Stimulated activated effector memory CD8-positive, alpha-beta T cell treated with anti-CD3 and anti-CD28 coated beads, Interleukin-12 subunit alpha, Interleukin-12 subunit beta, amount 100 ng/mL, for 72 hours (primary cell): ENCODE measurements around the gene RILPL2.
A peak's percentile ranks its signal among the peaks of the same experiment; 100 is the strongest.
"Not testable (repeated sequence)": the region's sequence is repeated elsewhere in the genome, so short reads cannot be mapped to it uniquely, and the experiment has no call there.

Source experiments
- ATAC-seq: fragments of 150-1000 bp; cut with Tn5 transposase; 2 replicates; pipeline ENCODE4 v1.10.0; 2021
- DNase-seq, 2 donors: peaks; one replicate each; pipeline ENCODE4 v3.0.0; 2021 to 2022; ENCODE audit warnings: low spot score in 2 of 2
- H3K27ac Mint-ChIP-seq: one replicate; pipeline ENCODE4 v1.8.0; 2022; ENCODE audit warnings: mild to moderate bottlenecking, mixed read lengths
- H3K36me3 Mint-ChIP-seq: one replicate; pipeline ENCODE4 v1.8.0; 2022; ENCODE audit warnings: mild to moderate bottlenecking, mixed read lengths
- H3K4me1 Mint-ChIP-seq: one replicate; pipeline ENCODE4 v1.8.0; 2022; ENCODE audit warnings: mixed read lengths
- H3K4me3 Mint-ChIP-seq: one replicate; pipeline ENCODE4 v1.8.0; 2022; ENCODE audit warnings: mild to moderate bottlenecking, mixed read lengths
- H3K9me3 Mint-ChIP-seq: one replicate; pipeline ENCODE4 v1.8.0; 2022; ENCODE audit warnings: mixed read lengths

The RILPL2 gene

DNA sequence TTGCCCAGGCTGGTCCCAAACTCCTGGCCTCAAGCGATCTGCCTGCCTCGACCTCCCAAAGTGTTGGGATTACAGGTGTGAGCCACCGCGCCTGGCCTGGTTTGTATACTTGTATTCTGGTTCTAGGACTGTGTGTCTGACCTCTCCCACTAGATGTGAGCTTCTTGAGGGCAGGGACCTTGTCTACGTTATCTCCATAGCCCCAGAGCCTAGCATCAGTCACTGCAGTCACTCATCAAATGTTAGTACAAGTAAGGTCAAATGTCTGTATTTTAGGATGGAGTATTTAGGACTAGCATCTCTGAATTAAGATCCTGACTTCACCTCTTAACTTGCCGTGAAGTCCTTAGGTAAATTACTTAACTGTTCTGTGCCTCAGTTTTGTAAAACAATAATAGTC lies 2.9 kb downstream of the RILPL2 start:
- peaks cover 55% of the 10 kb centered on the region for H3K4me1 Mint-ChIP-seq
- DNase-seq = no peak
- no peaks in the 10 kb centered on the region for H3K9me3 Mint-ChIP-seq
- H3K27ac Mint-ChIP-seq = peak overlapping the region; percentile 87
- H3K36me3 Mint-ChIP-seq = peaks cover 52% of the 10 kb centered on the region
- peak overlapping the region; percentile 98 for H3K4me3 Mint-ChIP-seq
- no peak for ATAC-seq

DNA sequence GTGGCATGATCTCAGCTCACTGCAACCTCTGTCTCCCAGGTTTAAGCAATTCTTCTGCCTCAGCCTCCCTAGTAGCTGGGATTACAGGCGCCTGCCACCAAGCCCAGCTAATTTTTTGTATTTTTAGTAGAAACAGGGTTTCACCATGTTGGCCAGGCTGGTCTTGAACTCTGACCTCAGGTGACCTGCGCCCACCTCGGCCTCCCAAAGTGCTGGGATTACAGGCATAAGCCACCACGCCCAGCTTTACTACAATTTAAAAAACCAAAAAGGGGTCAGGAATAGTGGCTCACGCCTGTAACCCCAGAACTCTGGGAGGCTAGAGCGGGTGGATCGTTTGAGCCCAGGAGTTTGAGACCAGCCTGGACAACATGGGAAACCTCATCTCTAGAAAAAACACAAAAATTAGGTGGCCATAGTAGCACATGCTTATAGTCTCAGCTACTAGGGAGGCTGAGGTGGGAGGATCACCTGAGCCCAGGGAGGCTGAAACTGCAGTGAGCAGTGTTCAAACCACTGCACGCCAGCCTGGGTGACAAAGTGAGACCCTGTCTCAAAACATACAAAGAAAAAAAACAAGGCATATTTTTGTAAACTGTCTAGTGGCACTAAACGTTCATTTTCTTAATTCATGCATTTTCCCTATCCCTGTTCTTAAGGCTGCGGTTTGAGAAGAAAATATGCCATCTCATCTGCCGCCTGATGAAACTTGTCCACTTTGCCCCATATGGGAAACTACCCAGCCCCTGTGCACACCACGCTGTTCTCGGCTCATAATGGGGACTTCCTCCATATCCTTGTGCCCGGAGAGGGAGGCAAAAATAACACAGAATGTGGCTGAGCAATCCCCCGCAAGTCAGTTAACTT lies 4.3 kb downstream of the RILPL2 start:
- H3K36me3 Mint-ChIP-seq = peaks cover 66% of the 10 kb centered on the region
- DNase-seq (peak in 1 of 2 donors; percentile 69), ATAC-seq (peak; percentile 35)
- peak overlapping the region; percentile 87 for H3K27ac Mint-ChIP-seq
- H3K4me3 Mint-ChIP-seq = peak overlapping the region; percentile 98
- peaks cover 66% of the 10 kb centered on the region for H3K4me1 Mint-ChIP-seq
- H3K9me3 Mint-ChIP-seq = not testable (repeated sequence)

DNA sequence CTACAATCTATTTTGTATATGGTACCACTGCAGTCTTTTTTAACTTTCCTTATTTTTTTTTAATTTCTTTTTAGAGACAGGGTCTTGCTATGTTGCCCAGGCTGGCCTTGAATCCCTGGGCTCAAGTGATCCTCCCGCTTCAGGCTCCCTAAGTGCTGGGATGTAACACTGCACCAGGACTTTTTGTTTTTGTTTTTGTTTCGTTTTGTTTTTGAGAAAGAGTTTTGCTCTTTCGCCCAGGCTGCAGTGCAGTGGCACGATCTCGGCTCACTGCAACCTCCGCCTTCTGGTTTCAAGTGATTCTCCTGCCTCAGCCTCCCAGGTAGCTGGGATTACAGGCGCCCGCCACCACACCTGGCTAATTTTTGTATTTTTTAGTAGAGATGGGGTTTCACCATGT lies 7.4 kb downstream of the RILPL2 start:
- peak overlapping the region; percentile 51 for H3K4me3 Mint-ChIP-seq
- not testable (repeated sequence) for H3K9me3 Mint-ChIP-seq, ATAC-seq, DNase-seq
- peak overlapping the region; percentile 78 for H3K27ac Mint-ChIP-seq
- peaks cover 54% of the 10 kb centered on the region for H3K4me1 Mint-ChIP-seq
- peaks cover 77% of the 10 kb centered on the region for H3K36me3 Mint-ChIP-seq

DNA sequence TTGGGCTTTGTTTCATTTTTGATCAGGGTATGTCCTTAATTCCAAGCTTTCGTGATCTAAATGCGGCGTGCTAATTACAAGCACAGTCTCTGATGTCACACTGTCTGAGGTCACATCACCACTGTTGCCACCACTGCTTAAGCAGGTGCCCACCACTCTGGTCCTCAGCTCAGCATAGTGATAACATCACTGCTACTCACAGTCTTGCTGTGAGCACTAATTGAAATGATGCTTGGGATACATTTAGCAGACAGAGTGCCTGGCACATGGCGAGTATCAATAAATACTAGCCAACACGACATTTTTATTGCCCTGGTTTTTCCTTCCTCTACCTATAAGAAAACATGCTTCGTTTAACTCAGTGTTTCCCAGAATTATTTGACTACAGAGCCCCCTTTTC lies 7.9 kb downstream of the RILPL2 start:
- ATAC-seq (no peak), DNase-seq (no peak)
- peak overlapping the region; percentile 51 for H3K4me3 Mint-ChIP-seq
- H3K9me3 Mint-ChIP-seq = no peaks in the 10 kb centered on the region
- peaks cover 82% of the 10 kb centered on the region for H3K36me3 Mint-ChIP-seq
- H3K27ac Mint-ChIP-seq = peak overlapping the region; percentile 78
- peaks cover 49% of the 10 kb centered on the region for H3K4me1 Mint-ChIP-seq

DNA sequence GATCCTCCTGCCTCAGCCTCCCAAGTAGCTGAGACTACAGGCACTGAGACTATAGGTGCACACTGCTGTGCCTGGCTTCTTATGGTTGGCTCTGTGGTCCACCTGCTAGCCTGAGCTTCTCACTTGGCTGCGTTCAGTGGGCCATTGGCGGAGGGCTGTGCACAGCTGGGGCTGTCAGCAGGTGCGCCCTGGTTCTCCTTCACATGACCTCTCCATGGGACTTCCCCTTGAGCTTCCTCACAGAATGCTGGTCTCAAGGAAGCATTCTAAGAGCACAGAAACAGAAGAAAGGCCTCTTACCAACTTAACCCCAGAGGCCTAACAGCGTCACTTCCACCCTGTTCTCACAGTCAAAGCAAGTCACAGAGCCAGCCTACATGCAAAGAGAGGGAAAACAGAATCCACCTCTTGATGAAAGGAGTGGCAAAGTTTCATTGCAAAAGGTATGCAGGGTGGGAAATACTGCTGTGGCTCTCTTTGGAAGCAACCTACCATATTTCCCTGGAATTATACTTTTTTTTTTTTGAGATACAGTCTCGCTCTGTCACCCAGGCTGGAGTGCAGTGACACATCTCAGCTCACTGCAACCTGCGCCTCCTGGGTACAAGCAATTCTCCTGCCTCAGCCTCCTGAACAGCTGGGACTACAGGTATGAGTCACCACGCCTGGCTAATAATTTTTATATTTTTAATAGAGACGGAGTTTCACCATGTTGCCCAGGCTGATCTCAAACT lies 9.3 kb downstream of the RILPL2 start:
- H3K4me1 Mint-ChIP-seq = peaks cover 35% of the 10 kb centered on the region
- H3K9me3 Mint-ChIP-seq = no peaks in the 10 kb centered on the region
- H3K4me3 Mint-ChIP-seq = peak overlapping the region; percentile 51
- ATAC-seq (peak; percentile 78), DNase-seq (peak in 1 of 2 donors; percentile 66)
- H3K36me3 Mint-ChIP-seq = peaks cover 89% of the 10 kb centered on the region
- H3K27ac Mint-ChIP-seq = peak overlapping the region; percentile 78

DNA sequence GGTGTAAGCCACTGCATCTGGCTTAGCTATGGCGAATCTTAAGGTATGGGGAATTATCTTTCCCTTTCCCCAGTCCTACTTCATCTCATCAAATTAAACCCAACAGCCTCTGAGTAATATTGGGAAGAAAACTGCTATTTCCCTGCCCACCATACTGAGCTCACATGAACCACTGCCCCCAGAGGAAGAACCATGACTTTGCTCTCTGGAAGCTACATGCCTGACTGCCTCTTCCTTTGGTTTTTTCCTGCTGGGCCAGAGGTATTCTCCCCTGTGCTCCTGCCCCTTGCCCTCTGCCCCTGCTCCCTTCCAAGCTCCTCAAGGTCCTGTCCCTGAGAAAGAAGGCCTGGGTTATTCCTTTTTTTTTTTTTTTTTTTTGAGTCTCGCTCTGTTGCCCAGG lies 15.2 kb downstream of the RILPL2 start:
- Mint-ChIP-seq H3K36me3 (peaks cover 94% of the 10 kb centered on the region), H3K4me1 (no peaks in the 10 kb centered on the region), H3K9me3 (no peaks in the 10 kb centered on the region), H3K27ac (no peak overlapping the region), H3K4me3 (no peak overlapping the region)
- ATAC-seq (no peak), DNase-seq (no peak)

DNA sequence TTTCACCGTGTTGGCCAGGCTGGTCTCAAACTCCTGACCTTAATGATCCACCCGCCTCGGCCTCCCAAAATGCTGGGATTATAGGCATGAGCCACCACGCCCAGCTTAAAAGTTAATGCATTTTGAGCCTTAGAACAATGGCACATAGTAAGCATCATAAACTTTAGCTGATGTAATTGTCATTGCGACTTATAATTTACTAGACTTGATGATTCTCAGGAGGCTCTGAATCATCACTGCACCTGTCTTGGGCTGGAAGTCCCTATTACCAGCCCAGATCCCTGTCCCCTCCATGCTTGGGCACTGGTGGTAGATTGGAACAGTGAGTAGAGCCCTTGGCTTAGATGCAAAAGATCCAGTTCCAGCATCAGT lies 26.5 kb downstream of the RILPL2 start:
- Mint-ChIP-seq H3K9me3 (no peaks in the 10 kb centered on the region), H3K4me1 (no peaks in the 10 kb centered on the region), H3K4me3 (no peak overlapping the region), H3K27ac (no peak overlapping the region), H3K36me3 (peaks cover 83% of the 10 kb centered on the region)
- no peak for ATAC-seq
- DNase-seq = no peak

DNA sequence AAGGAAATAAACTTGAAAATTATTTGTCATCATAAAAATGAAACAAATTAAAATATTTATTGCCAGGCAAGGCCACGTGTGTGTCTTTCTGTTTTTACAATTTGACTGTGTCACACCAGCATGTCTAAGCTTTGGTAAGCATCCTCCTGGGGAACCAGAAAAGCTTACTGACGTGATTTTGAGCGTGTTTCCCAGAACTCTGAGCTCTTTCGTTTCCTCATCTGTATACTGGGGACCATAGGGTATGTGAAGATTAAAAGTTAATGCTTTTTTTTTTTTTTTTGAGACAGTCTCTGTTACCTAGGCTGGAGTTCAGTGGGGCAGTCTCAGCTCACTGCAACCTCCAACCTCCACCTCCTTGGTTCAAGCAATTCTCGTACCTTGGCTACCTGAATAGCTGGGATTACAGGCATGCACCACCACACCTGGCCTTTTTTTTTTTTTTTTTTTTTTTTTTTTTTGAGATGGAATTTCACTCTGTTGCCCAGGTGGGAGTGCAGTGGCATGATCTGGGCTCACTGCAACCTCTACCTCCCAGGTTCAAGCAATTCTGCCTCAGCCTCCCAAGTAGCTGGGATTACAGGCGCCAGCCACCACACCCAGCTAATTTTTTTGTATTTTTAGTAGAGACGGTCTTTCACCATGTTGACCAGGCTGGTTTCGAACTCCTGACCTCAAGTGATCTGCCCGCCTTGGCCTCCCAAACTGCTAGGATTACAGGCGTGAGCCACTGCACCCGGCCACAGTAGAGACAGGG lies 27.0 kb downstream of the RILPL2 start:
- not testable (repeated sequence) for ATAC-seq, H3K4me1 Mint-ChIP-seq, H3K9me3 Mint-ChIP-seq, DNase-seq, H3K4me3 Mint-ChIP-seq, H3K27ac Mint-ChIP-seq
- H3K36me3 Mint-ChIP-seq = peaks cover 85% of the 10 kb centered on the region

DNA sequence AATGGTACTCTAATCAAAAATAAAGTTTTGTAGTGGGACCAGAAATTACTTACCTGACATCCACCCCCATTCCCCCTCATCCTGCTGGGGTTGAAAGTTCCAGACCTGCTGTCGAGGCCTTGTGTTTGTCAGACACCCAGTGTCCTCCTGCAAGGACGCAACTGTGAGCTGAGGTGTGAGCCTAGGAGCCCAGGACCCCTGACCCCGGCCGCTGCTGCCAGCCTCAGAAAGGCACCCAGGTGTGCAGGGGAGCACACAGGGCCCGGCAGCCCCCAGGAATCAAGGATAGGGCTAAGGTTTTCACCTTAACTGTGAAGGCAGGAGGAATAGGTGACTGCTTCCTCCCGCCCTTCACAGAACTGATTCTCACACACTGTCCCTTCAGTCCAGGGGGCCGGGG lies 27.9 kb downstream of the RILPL2 start:
- H3K9me3 Mint-ChIP-seq, H3K4me3 Mint-ChIP-seq, DNase-seq, H3K27ac Mint-ChIP-seq, H3K4me1 Mint-ChIP-seq, ATAC-seq: not testable (repeated sequence)
- peaks cover 89% of the 10 kb centered on the region for H3K36me3 Mint-ChIP-seq

DNA sequence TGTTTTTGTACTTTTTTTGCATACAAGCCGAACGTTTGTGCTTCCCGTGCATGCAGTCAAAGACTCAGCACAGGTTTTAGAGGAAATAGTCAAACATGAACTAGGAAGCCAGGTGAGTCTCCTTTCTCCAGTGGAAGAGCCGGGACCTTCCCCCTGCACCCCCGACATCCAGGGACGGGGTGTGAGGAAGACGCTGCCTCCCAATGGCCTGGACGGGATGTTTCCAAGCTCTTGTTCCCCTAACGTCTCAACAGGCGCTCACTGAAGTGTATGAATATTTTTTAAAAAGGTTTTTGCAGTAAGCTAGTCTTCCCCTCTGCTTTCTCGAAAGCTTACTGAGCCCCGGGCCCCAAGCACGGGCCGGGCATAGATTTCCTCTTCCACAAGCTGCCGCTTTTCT lies 28.6 kb downstream of the RILPL2 start:
- not testable (repeated sequence) for H3K4me3 Mint-ChIP-seq, DNase-seq, H3K9me3 Mint-ChIP-seq, H3K27ac Mint-ChIP-seq, H3K4me1 Mint-ChIP-seq, ATAC-seq
- H3K36me3 Mint-ChIP-seq = peaks cover 89% of the 10 kb centered on the region

DNA sequence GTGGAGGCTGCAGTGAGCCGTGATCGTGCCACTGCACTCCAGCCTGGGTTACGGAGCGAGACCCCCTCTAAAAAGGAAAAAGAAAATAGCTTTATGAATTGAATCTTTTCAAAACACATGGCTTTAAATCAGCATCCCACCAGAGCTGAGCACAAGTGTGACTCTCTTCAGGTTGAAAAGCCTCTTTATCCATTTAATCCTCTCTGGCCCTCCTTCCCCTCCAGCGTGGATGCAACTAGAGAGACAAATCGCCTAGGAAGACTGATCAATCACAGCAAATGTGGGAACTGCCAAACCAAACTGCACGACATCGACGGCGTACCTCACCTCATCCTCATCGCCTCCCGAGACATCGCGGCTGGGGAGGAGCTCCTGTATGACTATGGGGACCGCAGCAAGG lies 29.2 kb downstream of the RILPL2 start:
- not testable (repeated sequence) for H3K27ac Mint-ChIP-seq, H3K4me3 Mint-ChIP-seq, DNase-seq, H3K9me3 Mint-ChIP-seq, ATAC-seq
- peaks cover 89% of the 10 kb centered on the region for H3K36me3 Mint-ChIP-seq
- H3K4me1 Mint-ChIP-seq = peaks cover 11% of the 10 kb centered on the region

DNA sequence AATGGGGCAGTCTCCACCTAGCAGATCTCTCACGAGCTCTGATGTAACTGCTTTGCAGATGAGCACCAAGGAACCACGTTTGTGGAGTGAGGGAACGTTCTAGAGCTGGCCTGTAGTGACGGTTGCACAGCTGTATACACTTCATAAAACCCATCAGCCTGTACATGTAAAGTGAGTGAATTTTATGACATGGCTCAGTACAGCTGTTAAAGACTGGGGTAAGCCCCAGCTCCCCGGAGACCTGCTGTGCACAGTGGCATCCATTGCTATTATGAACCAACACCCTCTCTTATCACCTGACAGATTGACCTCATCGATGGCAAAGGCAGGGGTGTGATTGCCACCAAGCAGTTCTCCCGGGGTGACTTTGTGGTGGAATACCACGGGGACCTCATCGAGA lies 31.9 kb downstream of the RILPL2 start:
- peaks cover 14% of the 10 kb centered on the region for H3K4me1 Mint-ChIP-seq
- H3K36me3 Mint-ChIP-seq = peaks cover 100% of the 10 kb centered on the region
- no peaks in the 10 kb centered on the region for H3K9me3 Mint-ChIP-seq
- ATAC-seq (no peak), DNase-seq (no peak)
- H3K4me3 Mint-ChIP-seq = no peak overlapping the region
- H3K27ac Mint-ChIP-seq = no peak overlapping the region

DNA sequence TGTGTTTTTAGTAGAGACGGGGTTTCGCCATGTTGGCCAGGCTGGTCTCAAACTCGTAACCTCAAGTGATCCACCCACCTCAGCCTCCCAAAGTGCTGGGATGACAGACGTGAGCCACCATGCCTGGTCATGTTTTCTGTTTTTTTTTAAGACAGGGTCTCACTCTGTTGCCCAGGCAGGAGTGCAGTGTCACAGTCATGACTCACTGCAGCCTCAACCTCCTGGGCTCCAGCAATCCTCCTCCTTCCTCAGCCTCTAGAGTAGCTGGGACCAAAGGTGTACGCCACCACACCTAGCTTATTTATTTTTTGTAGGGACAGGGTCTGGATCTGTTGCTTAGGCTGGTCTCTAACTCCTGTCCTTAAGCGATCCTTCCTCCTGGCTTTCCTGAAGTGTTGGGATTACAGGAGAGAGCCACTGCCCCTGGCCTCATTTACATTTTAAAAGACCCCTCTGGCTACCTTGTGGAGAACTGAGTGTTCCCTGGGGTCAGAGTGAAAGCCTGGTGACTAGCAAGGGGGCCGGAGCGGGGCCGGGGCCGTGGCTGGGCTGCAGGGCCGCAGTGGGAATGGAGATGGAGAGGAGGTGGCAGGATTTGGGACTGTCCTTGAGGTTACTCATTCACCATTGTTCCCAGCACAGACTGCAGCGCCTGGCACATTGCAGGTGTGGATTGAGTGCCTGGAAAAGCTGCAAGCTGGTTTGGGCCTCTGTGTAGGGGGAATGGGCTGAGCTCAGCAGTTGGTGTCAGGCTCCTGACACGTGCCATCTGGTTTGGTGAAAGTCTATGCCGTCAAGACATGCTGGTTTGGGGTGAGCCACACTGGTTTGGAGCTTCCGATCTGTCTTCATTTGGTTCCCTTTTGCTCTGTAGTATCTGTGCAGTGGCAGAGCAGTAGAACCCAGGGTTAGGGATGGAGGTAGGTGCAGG lies 34.5 kb downstream of the RILPL2 start:
- Mint-ChIP-seq H3K4me1 (peaks cover 23% of the 10 kb centered on the region), H3K27ac (peak overlapping the region; percentile 82), H3K9me3 (no peaks in the 10 kb centered on the region), H3K4me3 (no peak overlapping the region), H3K36me3 (peaks cover 96% of the 10 kb centered on the region)
- DNase-seq (no peak), ATAC-seq (no peak)

DNA sequence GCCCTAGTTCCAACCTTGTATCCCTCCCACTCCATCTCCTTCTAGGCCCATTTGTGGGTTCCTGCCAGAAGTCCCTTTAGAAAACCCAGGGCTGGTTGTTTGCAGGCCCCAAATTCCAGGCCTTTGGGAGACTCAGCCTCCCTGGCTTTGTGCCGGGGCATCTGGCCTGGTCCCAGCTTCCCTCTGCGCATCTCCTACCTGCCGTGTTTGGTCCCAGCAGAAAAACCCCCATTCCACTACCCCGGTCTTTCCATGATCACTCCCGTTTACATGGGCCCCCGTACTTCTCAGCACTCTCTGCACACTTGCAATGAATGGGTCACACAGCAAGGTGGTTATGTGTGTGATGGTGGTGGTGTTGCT lies 37.2 kb downstream of the RILPL2 start:
- H3K4me3 Mint-ChIP-seq = no peak overlapping the region
- peaks cover 96% of the 10 kb centered on the region for H3K36me3 Mint-ChIP-seq
- H3K9me3 Mint-ChIP-seq = no peaks in the 10 kb centered on the region
- H3K27ac Mint-ChIP-seq = no peak overlapping the region
- H3K4me1 Mint-ChIP-seq = peaks cover 32% of the 10 kb centered on the region
- ATAC-seq (no peak), DNase-seq (no peak)
